SK-N-MC (cell line): ENCODE measurements around the gene FBXO21.
A peak's percentile ranks its signal among the peaks of the same experiment; 100 is the strongest.
"Not testable (repeated sequence)": the region's sequence is repeated elsewhere in the genome, so short reads cannot be mapped to it uniquely, and the experiment has no call there.

Source experiments
- DNase-seq: peaks from one replicate; pipeline ENCODE4 v3.0.0-alpha.2; 2011; ENCODE audit warnings: low read depth, low spot score
- H3K27ac ChIP-seq: fragments of 200-600 bp; sonication (generic); 2 replicates; pipeline ENCODE4 v1.5.1; 2016; ENCODE audit warnings: mixed run types
- H3K36me3 ChIP-seq: fragments of 200-600 bp; sonication (generic); 2 replicates; pipeline ENCODE4 v1.6.1; 2017; ENCODE audit warnings: antibody characterized with exemption, low read length, mixed read lengths; ENCODE audit not compliant: insufficient read depth
- H3K4me3 ChIP-seq: fragments of 200-600 bp; sonication (generic); 2 replicates; pipeline ENCODE4 v1.5.1; 2016
- H3K9ac ChIP-seq: fragments of 200-600 bp; sonication (generic); 2 replicates; pipeline ENCODE4 v1.8.0; 2017; ENCODE audit warnings: mixed run types, mixed read lengths; ENCODE audit not compliant: insufficient read length
- H3K9me3 ChIP-seq: fragments of 200-600 bp; sonication (generic); 2 replicates; pipeline ENCODE4 v1.6.1; 2017; ENCODE audit warnings: low read depth, mild to moderate bottlenecking, antibody characterized with exemption, low read length, moderate library complexity, mixed read lengths
- EZH2 ChIP-seq: fragments of 200-600 bp; sonication (generic); IDR thresholded peaks from one replicate; pipeline ENCODE4 v1.6.1; 2017; ENCODE audit warnings: antibody characterized with exemption
- FOXP2 ChIP-seq: optimal IDR thresholded peaks from 2 replicates; pipeline ENCODE3; 2011; ENCODE audit warnings: mild to moderate bottlenecking, moderate library complexity; ENCODE audit not compliant: insufficient read depth; ENCODE audit errors: extremely low read length, control extremely low read depth
- POLR2AphosphoS5 ChIP-seq: IDR thresholded peaks from 2 replicates; pipeline ENCODE4 v1.6.1; 2012; ENCODE audit warnings: mild to moderate bottlenecking, low read depth, low read length, borderline replicate concordance

FBXO21 gene

DNA sequence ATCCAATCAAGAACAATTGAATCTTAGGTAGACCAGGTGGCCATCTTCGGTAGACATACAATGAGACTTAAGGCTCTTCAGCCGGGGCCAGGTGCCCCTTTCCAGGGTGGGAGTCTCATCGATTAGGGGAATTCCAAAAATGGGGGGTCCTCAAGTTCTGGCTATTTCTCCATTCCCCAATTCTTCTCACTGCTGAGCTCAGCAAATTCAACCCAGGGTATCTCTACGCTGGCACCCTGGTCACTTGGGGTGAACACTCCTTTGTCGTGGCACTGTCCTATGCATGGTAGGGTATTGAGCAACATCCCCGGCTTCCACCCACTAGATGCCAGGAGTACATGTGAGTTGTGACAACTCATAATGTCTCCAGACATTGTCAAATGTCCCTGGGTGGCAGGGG lies 34.9 kb upstream of the FBXO21 start:
- no peak for TF ChIP-seq EZH2
- no peak for DNase-seq
- Histone ChIP-seq H3K27ac (no peak overlapping the region), H3K9me3 (no peaks in the 10 kb centered on the region), H3K9ac (no peak overlapping the region), H3K4me3 (no peak overlapping the region), H3K36me3 (no peaks in the 10 kb centered on the region)

GRCh38 chr12:117220947-117221346 lies 30.7 kb upstream of the FBXO21 start:
- DNase-seq, H3K4me3 ChIP-seq, H3K9ac ChIP-seq, H3K27ac ChIP-seq, H3K36me3 ChIP-seq, H3K9me3 ChIP-seq: not testable (repeated sequence)

DNA sequence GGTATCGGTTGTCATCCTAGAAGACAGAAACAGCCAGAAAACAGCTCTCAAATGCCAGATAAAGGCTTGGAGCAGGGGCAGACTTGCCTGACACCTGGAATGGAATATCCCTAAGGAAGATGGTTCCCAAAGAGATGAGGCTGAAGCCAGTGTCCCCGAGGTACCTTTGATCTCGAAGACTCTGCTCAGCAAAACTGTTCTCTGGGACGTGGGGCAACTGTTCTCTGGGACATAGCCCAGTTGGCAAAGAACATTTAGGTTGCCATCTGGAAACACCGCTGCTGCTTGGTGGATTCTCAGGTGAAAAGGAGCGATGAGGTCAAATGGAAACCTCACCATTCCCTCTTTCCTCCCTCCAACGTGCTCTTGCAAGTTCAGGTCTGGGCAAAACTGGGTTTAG lies 27.9 kb upstream of the FBXO21 start:
- Histone ChIP-seq H3K36me3 (no peaks in the 10 kb centered on the region), H3K27ac (no peak overlapping the region), H3K9me3 (no peaks in the 10 kb centered on the region), H3K9ac (no peak overlapping the region), H3K4me3 (no peak overlapping the region)
- TF ChIP-seq POLR2AphosphoS5 (no peak), FOXP2 (no peak), EZH2 (no peak)
- DNase-seq, result no peak

GRCh38 chr12:117216686-117217085 lies 26.4 kb upstream of the FBXO21 start:
- Histone ChIP-seq H3K4me3 (no peak overlapping the region), H3K9ac (no peak overlapping the region), H3K9me3 (no peaks in the 10 kb centered on the region), H3K36me3 (no peaks in the 10 kb centered on the region), H3K27ac (no peak overlapping the region)
- TF ChIP-seq POLR2AphosphoS5 (no peak), EZH2 (no peak), FOXP2 (no peak)
- DNase-seq, result no peak

- no peak overlapping the region for H3K9ac ChIP-seq
Measured at GRCh38 chr12:117214797-117215196, 24.5 kb upstream of the FBXO21 start.

GRCh38 chr12:117213295-117213808 lies 23.1 kb upstream of the FBXO21 start:
- no peaks in the 10 kb centered on the region for H3K36me3 ChIP-seq
- no peak overlapping the region for H3K4me3 ChIP-seq
- no peak for TF ChIP-seq FOXP2
- TF ChIP-seq POLR2AphosphoS5, result no peak
- no peak for TF ChIP-seq EZH2
- DNase-seq, result no peak
- H3K9me3 ChIP-seq, result no peaks in the 10 kb centered on the region
- no peak overlapping the region for H3K27ac ChIP-seq
- no peak overlapping the region for H3K9ac ChIP-seq

More at GRCh38 chr12:117214797-117215196, 24.5 kb upstream of the FBXO21 start:
- TF ChIP-seq POLR2AphosphoS5 (no peak), FOXP2 (no peak), EZH2 (no peak)
- no peaks in the 10 kb centered on the region for H3K9me3 ChIP-seq
- no peak overlapping the region for H3K27ac ChIP-seq
- H3K4me3 ChIP-seq, result no peak overlapping the region
- H3K36me3 ChIP-seq, result no peaks in the 10 kb centered on the region
- no peak for DNase-seq

DNA sequence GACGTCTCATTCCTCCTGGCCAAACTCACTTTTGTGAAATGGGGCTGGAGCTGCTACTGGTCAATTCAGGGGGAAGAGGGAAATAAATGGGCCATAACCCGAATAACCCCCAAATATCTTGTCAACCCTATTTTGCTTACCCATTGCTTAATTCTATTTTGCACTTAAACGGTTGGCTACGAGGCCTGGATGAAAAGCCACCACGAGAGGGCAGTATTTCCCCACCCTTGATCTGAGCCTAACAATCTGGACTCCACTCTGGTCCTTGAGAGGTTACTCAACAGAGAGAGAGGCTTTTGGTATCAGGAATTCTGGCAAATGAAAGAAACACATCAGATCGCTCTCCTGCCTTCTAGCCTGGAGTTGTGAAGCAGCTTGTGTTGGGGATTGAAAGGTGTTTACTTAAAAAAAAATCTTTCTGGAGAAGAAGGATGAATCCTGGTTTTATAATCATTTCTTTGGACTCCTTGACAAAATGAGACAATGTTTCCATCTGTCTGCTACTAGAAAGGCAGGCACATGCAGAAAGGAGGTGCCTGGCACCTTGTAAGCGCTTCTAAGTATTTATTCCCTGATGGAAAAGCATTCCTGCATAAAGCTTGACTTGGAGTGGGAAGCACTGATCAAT lies 22.4 kb upstream of the FBXO21 start:
- H3K9me3 ChIP-seq, result no peaks in the 10 kb centered on the region
- TF ChIP-seq POLR2AphosphoS5 (no peak), FOXP2 (no peak), EZH2 (no peak)
- no peak overlapping the region for H3K9ac ChIP-seq
- no peak overlapping the region for H3K27ac ChIP-seq
- H3K4me3 ChIP-seq, result no peak overlapping the region
- DNase-seq, result peak; percentile 30
- no peaks in the 10 kb centered on the region for H3K36me3 ChIP-seq

DNA sequence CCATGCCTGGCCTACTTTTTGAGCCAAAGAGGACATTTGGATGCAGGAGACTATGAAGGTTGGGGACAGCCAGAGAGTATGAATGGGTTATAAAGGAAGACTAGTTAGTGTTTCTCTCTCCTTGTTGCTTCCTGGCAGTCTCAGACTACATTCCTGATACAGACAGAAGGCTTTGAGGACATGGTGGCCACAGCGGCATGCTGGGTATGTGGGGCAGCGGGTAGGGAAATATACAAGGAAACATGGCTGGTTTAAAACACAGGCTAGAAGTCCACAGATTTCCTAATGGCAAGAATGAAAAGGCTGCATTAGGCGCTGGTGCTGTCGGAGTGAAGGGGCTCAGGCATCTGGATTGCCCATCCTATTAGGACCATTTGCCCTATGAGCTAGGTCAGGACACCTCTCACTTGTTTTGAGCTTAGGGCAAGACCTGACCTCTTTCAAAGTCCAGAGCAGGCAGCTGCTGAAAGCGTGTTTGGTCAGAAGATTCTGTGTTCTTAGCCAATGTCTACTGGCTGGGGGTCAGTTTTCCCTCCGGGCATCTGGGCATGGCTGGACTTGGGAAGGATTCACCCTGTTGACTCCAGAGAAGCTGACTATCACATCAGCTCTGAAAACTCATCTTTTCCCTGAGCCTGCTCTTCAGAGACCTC lies 20.1 kb upstream of the FBXO21 start:
- no peak for DNase-seq
- H3K4me3 ChIP-seq, result no peak overlapping the region
- no peak for TF ChIP-seq POLR2AphosphoS5
- no peak for TF ChIP-seq FOXP2
- TF ChIP-seq EZH2, result no peak
- no peaks in the 10 kb centered on the region for H3K9me3 ChIP-seq
- no peak overlapping the region for H3K27ac ChIP-seq
- no peaks in the 10 kb centered on the region for H3K36me3 ChIP-seq
- no peak overlapping the region for H3K9ac ChIP-seq

DNA sequence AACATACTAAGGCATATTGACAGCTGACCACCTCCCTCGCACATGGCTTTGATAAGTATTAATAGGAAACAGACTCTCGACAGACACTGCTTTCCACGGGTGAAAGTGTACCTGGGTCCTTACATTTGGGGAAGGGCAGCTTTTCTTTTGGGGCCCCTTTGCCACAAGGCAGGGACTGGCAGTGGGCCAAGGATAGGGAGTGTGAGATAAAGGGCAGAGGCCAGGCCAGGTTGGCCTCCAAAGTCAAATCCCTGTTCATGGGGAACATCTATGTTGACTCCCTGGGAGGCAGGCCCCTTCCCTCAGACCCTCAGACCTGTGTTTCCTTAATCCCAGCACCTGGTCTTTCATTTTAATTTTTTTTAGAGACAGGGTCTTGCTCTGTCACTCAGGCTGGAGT lies 19.4 kb upstream of the FBXO21 start:
- no peaks in the 10 kb centered on the region for H3K36me3 ChIP-seq
- no peak for DNase-seq
- TF ChIP-seq EZH2 (no peak), POLR2AphosphoS5 (no peak), FOXP2 (no peak)
- no peaks in the 10 kb centered on the region for H3K9me3 ChIP-seq
- H3K9ac ChIP-seq, result no peak overlapping the region
- H3K27ac ChIP-seq, result no peak overlapping the region
- no peak overlapping the region for H3K4me3 ChIP-seq
